ENCODE results near the gene RHOG.
"Not testable (repeated sequence)": the region's sequence is repeated elsewhere in the genome, so short reads cannot be mapped to it uniquely, and the experiment has no call there.

RHOG gene

DNA sequence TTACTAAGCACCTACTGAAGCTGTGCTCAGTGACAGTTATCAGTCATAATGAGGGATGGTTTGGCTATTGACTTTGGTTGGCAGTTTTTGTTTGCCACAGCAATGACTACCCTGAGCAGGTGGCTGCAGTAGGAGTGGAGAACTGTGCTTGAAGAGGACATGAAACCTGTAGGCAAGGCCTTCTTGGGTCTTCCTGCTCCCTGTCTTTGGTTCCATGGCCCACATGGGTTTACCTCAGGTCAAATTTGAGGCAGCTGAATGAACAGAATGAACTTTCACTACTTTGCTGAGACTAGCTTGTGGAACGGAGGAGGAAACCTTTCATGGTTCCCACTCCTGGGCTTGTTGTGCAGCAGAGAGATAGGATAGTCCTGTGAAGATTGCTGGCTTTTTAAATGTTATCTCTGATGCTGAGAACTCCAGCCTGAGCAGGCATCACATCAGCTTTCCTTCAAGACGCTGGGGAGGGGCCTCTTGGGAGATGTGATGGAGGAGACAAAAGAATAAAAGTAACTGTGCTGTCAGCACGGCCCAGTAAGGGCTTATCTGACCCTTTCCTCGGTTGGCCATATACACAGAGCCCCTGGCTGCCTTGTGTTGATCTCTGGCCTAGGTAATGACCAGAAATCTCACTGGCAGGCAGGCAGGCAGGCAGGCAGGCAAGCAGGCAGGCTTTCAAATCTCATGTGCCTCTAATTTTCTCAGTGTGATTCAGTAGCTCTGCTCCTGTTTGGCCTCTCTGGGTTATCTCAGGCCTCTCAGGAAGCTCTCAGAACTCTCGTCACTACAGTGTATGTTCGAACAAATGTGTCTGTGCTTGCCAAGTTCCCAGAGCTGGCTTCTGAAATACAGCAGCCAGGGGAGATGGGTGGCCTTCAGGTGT, 26.7 kb upstream of the RHOG start:
- no peak overlapping the region for H3K4me3 ChIP-seq (ENCODE audit: low read depth, low read length)
- TF ChIP-seq, protein P1, sequence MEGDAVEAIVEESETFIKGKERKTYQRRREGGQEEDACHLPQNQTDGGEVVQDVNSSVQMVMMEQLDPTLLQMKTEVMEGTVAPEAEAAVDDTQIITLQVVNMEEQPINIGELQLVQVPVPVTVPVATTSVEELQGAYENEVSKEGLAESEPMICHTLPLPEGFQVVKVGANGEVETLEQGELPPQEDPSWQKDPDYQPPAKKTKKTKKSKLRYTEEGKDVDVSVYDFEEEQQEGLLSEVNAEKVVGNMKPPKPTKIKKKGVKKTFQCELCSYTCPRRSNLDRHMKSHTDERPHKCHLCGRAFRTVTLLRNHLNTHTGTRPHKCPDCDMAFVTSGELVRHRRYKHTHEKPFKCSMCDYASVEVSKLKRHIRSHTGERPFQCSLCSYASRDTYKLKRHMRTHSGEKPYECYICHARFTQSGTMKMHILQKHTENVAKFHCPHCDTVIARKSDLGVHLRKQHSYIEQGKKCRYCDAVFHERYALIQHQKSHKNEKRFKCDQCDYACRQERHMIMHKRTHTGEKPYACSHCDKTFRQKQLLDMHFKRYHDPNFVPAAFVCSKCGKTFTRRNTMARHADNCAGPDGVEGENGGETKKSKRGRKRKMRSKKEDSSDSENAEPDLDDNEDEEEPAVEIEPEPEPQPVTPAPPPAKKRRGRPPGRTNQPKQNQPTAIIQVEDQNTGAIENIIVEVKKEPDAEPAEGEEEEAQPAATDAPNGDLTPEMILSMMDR (conservative IDR thresholded peaks at IDR 0.05; ENCODE audit: low read depth, low read length) = no peak
- peak; percentile 55 for DNase-seq (ENCODE audit: low read depth)

DNA sequence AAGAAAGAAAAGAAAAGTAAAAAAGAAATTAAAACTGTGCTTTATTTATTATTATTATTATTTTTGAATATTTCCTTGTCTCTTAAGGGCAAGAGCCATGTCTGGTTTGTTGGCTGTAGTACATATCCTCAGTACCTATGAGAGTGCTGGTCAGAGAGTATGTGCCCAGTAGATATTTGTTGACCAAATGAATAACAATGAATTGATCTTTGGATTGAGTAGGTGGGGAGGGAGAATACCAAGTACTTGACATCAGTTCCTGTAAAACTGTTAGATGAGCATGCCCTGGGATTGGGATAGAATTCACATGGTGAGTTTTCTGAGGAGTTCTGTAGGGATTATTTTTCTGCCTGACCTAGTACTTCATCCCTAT, 26.1 kb upstream of the RHOG start:
- no peak for DNase-seq (ENCODE audit: low read depth)
- H3K4me3 ChIP-seq (ENCODE audit: low read depth, low read length) = no peak overlapping the region
- TF ChIP-seq, protein P1 (conservative IDR thresholded peaks at IDR 0.05; ENCODE audit: low read depth, low read length) = no peak

DNA sequence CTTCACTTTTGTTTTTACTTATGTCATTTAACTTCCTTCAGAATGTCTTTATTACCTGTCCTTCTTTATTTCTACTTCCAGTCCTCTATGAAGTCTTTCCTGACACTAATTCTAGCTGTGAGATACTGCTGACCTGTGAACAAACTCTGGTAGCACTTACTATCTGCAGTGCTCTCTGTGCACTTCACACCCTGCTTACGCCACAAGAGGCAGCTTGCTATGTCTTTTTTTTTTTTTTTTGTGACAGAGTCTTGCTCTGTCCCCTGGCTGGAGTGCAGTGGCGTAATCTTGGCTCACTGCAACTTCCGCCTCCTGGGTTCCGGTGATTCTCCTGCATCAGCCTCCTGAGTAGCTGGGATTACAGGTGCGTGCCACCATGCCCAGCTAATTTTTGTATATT, 25.4 kb upstream of the RHOG start:
- H3K4me3 ChIP-seq (ENCODE audit: low read depth, low read length) = no peak overlapping the region
- TF ChIP-seq, protein P1 (conservative IDR thresholded peaks at IDR 0.05; ENCODE audit: low read depth, low read length) = no peak
- DNase-seq (ENCODE audit: low read depth) = no peak

DNA sequence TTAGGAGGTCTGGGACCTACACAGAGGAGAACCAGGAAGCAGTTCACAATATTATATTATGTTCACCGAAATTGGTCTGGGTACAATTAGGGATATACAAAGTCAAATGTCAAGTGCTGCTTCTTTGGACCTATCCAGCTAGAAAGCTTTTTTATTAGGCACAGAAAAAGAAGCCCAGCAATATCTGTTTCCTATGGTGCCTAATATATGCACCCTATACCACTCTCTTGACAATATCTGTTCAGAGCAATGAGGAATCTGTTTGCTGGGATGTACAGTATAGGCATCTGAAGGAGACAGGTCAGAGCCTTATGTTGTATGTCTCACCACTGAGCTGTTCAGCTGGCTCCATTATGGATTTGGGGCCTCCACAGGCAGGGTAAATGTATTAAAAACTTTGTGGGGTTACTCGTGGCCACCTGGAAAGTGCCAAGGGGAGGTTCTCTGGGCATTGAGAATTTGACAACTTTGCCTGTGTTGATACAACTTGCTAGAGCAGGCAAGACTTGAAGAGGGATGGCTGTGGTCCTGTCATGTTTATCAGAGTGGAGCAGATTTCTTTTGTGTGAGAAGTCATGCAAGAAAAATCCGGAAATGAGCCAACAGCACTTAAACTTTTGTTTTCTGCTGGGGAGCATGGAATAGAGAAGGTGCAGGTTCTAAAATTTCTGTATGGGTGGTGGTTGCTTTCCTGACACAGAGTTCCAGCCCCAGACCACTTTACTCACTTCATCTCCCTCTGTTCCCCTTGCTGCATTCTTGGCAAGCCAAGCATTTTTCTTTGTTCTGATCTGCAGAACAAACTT, 24.8 kb upstream of the RHOG start:
- no peak overlapping the region for H3K4me3 ChIP-seq (ENCODE audit: low read depth, low read length)
- peak; percentile 72 for DNase-seq (ENCODE audit: low read depth)
- TF ChIP-seq, protein P1 (conservative IDR thresholded peaks at IDR 0.05; ENCODE audit: low read depth, low read length) = no peak

DNA sequence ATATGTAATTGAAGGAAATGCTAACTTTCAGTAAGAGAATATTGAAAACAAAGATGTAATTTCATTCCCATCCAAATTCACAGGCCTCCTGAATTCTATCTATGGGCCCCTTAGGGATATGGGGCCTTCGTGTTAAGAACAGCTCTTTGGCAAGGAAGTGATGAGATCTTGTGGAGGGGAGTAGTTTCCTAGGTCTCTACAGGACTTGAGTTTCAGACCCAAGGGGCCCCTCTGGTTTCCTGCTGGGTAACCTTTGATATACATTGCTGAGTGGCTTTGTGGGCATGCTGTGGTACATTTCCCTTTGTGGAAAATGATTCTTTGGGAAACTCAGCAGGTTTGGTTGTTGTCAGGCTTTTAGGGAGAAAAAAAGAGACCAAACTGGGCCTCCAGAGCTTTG, 20.9 kb upstream of the RHOG start:
- TF ChIP-seq, protein P1 (conservative IDR thresholded peaks at IDR 0.05; ENCODE audit: low read depth, low read length) = no peak
- DNase-seq (ENCODE audit: low read depth) = peak; percentile 58
- H3K4me3 ChIP-seq (ENCODE audit: low read depth, low read length) = no peak overlapping the region

DNA sequence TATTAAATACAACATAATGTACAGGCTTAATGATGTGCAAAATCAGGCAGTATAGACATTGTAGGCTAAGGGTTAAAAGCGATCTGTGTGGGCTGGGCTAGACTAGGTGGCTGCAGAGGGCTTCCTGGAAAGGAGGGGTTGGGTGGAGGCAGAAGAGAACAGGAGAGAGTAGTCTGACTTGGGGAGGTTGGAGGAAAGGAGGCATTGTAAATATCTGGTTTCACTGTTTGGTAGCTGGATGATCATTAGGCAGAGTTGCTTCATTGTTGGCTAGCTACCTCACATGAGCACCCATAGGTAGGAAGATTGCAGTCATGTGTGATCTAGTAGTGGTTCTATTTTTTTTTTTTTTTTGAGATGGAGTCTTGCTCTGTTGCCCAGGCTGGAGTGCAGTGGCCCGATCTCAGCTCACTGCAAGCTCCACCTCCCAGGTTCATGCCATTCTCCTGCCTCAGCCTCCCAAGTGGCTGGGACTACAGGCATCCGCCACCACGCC, 20.2 kb upstream of the RHOG start:
- DNase-seq (ENCODE audit: low read depth) = peak; percentile 23
- not testable (repeated sequence) for H3K4me3 ChIP-seq (ENCODE audit: low read depth, low read length)

DNA sequence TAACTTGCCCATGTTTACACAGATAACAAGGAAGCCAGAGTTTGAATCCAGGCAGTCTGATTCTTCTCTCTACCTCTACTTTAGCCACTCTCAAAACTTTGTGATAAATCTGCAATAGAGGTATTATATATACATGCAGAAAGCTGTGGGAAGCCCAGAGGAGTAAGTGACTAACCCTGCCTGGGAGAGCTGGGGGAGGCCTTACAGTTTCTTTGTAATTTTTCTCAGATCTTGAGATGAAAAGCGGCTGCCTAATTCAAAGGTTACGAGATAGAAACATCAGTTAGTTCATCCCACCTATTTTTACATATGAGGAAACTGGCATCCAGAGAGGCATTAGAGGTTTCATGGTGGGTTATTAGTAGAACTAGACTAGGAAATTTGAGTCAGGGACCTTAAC, 19.6 kb upstream of the RHOG start:
- peak; percentile 30 for DNase-seq (ENCODE audit: low read depth)
- no peak overlapping the region for H3K4me3 ChIP-seq (ENCODE audit: low read depth, low read length)
- TF ChIP-seq, protein P1 (conservative IDR thresholded peaks at IDR 0.05; ENCODE audit: low read depth, low read length) = no peak

Data from choroid plexus epithelial cell (primary cell).